Measurements from ENCODE around the gene PPP1R13B. TPM values are rescaled to one million over a fixed set of nuclear protein-coding genes. Genes with fewer than 3 reads are reported as not detected.
A peak's percentile ranks its signal among the peaks of the same experiment; 100 is the strongest.

Gene PPP1R13B
- total RNA-seq, 1 donor from 2014 or later, result 32.7 TPM

GRCh38 chr14:103819503-103820307 lies 27.7 kb downstream of the PPP1R13B start:
- Histone ChIP-seq H3K27ac (peak overlapping the region in 1 of 2 donors; percentile 29), H3K27me3 (no peaks in the 10 kb centered on the region), H3K4me1 (peaks cover 0 to 10% of the 10 kb centered on the region in 2 donors), H3K36me3 (no peaks in the 10 kb centered on the region), H3K9me3 (no peaks in the 10 kb centered on the region), H3K4me3 (no peak overlapping the region)
- intact Hi-C loops (cut with DNase I), result no loop called here
- DNase-seq (ENCODE audit: low spot score in 2 of 2), result peak in 1 of 2 donors; percentile 72
- no peak for TF ChIP-seq CTCF (IDR thresholded peaks at IDR 0.05)

- H3K27ac ChIP-seq, result no peak overlapping the region
- H3K27me3 ChIP-seq, result no peaks in the 10 kb centered on the region
- intact Hi-C loops (cut with DNase I), result no loop called here
- peaks cover 0 to 10% of the 10 kb centered on the region in 2 donors for H3K4me1 ChIP-seq
- H3K9me3 ChIP-seq, result no peaks in the 10 kb centered on the region
- no peak for DNase-seq (ENCODE audit: low spot score in 2 of 2)
- H3K4me3 ChIP-seq, result no peak overlapping the region
- H3K36me3 ChIP-seq, result no peaks in the 10 kb centered on the region
- no peak for TF ChIP-seq CTCF (IDR thresholded peaks at IDR 0.05)
Observed at GRCh38 chr14:103818870-103819269, 28.5 kb downstream of the PPP1R13B start.

DNA sequence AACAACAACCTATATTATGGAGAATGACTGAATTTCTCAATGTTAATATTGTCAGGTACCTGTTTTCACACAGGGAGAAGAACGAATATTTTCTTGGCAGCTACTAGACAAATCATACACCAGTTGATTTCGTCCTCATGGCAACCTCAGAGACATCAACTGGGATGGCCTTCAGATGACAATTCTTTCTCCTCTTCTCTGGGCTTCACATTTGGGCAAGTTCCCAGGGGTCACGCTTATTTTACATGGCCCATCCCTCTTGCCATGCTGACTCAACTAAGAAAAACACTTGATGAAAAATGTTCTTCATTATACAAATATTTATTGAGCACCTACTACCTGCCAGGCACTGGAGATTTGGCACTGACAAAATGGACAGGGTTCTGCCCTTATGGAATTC lies 29.0 kb downstream of the PPP1R13B start:
- intact Hi-C loops (cut with DNase I), result no loop called here
- peaks cover 0 to 10% of the 10 kb centered on the region in 2 donors for H3K4me1 ChIP-seq
- no peak overlapping the region for H3K27ac ChIP-seq
- H3K4me3 ChIP-seq, result no peak overlapping the region
- H3K9me3 ChIP-seq, result no peaks in the 10 kb centered on the region
- H3K36me3 ChIP-seq, result no peaks in the 10 kb centered on the region
- no peak for DNase-seq (ENCODE audit: low spot score in 2 of 2)
- no peak for TF ChIP-seq CTCF (IDR thresholded peaks at IDR 0.05)
- H3K27me3 ChIP-seq, result no peaks in the 10 kb centered on the region

GRCh38 chr14:103817595-103817994 lies 29.8 kb downstream of the PPP1R13B start:
- no peak for TF ChIP-seq CTCF (IDR thresholded peaks at IDR 0.05)
- Histone ChIP-seq H3K9me3 (no peaks in the 10 kb centered on the region), H3K27ac (no peak overlapping the region), H3K4me1 (peaks cover 0 to 10% of the 10 kb centered on the region in 2 donors), H3K4me3 (no peak overlapping the region), H3K36me3 (no peaks in the 10 kb centered on the region), H3K27me3 (no peaks in the 10 kb centered on the region)
- DNase-seq (ENCODE audit: low spot score in 2 of 2), result no peak
- intact Hi-C loops (cut with DNase I), result no loop called here

DNA sequence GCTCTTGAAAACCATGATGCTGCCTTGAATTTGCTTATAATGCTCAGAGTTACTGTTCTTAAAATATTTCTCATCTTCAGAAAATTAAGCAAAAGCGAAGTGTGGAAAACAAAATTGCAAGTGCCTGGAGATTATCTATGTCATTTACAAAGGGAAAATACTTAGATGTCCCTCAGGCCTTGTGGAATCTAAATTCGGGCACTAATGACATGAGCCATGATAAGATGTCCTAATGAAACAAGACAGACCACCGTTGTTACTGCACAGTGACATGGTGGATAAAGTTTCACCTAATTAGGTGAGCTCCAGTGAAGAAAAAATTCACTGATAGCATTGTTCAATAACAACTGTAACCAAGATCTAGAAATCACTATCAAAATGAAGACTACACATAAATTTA lies 30.4 kb downstream of the PPP1R13B start:
- no peaks in the 10 kb centered on the region for H3K36me3 ChIP-seq
- no peak for DNase-seq (ENCODE audit: low spot score in 2 of 2)
- intact Hi-C loops (cut with DNase I), result no loop called here
- H3K4me1 ChIP-seq, result peaks cover 0 to 10% of the 10 kb centered on the region in 2 donors
- H3K9me3 ChIP-seq, result no peaks in the 10 kb centered on the region
- TF ChIP-seq CTCF (IDR thresholded peaks at IDR 0.05), result no peak
- H3K27ac ChIP-seq, result no peak overlapping the region
- no peaks in the 10 kb centered on the region for H3K27me3 ChIP-seq
- no peak overlapping the region for H3K4me3 ChIP-seq

All from ascending aorta (tissue), 2 donors.